ENCODE results near the gene DCTPP1. TPM values are rescaled to one million over a fixed set of nuclear protein-coding genes. Genes with fewer than 3 reads are reported as not detected.

Gene DCTPP1
- polyA plus RNA-seq, 1 of the 3 experiments (the other 2 are of a cell fraction) = 79.2 TPM

DNA sequence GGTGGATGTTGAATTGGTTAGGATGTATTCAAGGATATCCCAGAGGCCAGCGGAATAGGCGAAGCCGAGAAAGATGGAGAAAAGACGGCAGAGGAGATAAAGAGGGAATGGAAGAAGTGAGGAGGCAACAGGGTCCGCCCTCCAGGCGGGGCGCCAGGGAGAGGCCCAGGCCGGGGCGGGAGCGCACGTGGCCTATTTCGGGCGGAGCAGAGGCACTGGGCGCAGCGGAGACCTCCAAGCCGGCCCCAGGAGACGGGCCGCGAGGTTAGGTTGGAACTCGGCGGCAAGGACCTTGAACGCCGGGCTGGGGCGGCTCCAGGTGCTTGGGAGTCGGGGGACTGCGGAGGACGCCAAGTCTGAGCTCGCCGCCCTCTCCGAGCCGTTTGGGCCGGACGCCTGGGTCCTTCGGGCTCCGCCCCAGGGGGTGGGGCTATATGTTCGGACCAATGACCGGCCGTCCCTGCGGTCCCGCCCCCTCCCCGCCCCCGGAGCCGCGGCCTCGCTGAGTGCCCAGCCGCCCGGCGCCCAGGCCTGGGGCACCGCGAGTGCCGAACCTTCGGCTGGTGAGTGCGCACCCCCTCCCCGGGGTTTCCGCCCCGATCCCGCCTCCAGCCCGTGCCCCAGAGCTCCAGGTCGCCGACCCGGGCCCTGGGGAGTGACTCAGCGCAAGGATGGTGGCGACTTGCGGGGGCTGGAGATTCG is 22.6 kb downstream of the DCTPP1 start, which contains the start of gene ZNF771:
Gene ZNF771, plus strand, starts transcription at position 505 of the 702 bp plus-strand sequence. CDS start 448 bp downstream, outside the sequence.
- H3K4me2 ChIP-seq = peak within 1 kb of the TSS; percentile 97
- no peaks in the 10 kb centered on the region for H4K20me1 ChIP-seq (ENCODE audit: insufficient read depth)
- H3K4me1 ChIP-seq (ENCODE audit: control insufficient read depth in 1 of 2, insufficient read depth in 2 of 2, low read depth in 1 of 2, low read length in 1 of 2) = peaks cover 8 to 15% of the 10 kb centered on the region in 2 experiments; a peak in 2 of 4 replicates
- H3K9me3 ChIP-seq = no peaks in the 10 kb centered on the region
- peak within 1 kb of the TSS; percentile 73 to 74 for H3K27ac ChIP-seq (ENCODE audit: low read depth in 2 of 2, low read length in 1 of 2)
- CTCF ChIA-PET = interaction anchor here (0.8 to 4.8 kb wide), 6 partner anchors 8 to 53 kb away, joined by 3 to 38 read pairs (median 18); partner anchors contain the start of genes CD2BP2 and ZNF48
- TF ChIP-seq, protein P1, sequence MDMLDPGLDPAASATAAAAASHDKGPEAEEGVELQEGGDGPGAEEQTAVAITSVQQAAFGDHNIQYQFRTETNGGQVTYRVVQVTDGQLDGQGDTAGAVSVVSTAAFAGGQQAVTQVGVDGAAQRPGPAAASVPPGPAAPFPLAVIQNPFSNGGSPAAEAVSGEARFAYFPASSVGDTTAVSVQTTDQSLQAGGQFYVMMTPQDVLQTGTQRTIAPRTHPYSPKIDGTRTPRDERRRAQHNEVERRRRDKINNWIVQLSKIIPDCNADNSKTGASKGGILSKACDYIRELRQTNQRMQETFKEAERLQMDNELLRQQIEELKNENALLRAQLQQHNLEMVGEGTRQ (IDR thresholded peaks at IDR 0.05; ENCODE audit: borderline replicate concordance, low read depth, low read length) = peak; percentile 40; the same call in 1 of the 2 replicates
- TF ChIP-seq NFIC (IDR thresholded peaks at IDR 0.05; ENCODE audit: borderline replicate concordance) = peak; percentile 29; the same call in 1 of the 2 replicates
- peak; percentile 47; the same call in 1 of the 2 replicates for TF ChIP-seq SIN3A (IDR thresholded peaks at IDR 0.05; ENCODE audit: borderline replicate concordance, low read depth, low read length)
- TF ChIP-seq, protein P2, sequence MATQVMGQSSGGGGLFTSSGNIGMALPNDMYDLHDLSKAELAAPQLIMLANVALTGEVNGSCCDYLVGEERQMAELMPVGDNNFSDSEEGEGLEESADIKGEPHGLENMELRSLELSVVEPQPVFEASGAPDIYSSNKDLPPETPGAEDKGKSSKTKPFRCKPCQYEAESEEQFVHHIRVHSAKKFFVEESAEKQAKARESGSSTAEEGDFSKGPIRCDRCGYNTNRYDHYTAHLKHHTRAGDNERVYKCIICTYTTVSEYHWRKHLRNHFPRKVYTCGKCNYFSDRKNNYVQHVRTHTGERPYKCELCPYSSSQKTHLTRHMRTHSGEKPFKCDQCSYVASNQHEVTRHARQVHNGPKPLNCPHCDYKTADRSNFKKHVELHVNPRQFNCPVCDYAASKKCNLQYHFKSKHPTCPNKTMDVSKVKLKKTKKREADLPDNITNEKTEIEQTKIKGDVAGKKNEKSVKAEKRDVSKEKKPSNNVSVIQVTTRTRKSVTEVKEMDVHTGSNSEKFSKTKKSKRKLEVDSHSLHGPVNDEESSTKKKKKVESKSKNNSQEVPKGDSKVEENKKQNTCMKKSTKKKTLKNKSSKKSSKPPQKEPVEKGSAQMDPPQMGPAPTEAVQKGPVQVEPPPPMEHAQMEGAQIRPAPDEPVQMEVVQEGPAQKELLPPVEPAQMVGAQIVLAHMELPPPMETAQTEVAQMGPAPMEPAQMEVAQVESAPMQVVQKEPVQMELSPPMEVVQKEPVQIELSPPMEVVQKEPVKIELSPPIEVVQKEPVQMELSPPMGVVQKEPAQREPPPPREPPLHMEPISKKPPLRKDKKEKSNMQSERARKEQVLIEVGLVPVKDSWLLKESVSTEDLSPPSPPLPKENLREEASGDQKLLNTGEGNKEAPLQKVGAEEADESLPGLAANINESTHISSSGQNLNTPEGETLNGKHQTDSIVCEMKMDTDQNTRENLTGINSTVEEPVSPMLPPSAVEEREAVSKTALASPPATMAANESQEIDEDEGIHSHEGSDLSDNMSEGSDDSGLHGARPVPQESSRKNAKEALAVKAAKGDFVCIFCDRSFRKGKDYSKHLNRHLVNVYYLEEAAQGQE (IDR thresholded peaks at IDR 0.05; ENCODE audit: low read depth, low read length) = 0 out of 2 replicates have a peak, but pooled peaks have one; percentile 9
- peak; percentile 86 for TF ChIP-seq POLR2AphosphoS5 (IDR thresholded peaks at IDR 0.05; ENCODE audit: low read depth, low read length)
- TF ChIP-seq, protein P3, sequence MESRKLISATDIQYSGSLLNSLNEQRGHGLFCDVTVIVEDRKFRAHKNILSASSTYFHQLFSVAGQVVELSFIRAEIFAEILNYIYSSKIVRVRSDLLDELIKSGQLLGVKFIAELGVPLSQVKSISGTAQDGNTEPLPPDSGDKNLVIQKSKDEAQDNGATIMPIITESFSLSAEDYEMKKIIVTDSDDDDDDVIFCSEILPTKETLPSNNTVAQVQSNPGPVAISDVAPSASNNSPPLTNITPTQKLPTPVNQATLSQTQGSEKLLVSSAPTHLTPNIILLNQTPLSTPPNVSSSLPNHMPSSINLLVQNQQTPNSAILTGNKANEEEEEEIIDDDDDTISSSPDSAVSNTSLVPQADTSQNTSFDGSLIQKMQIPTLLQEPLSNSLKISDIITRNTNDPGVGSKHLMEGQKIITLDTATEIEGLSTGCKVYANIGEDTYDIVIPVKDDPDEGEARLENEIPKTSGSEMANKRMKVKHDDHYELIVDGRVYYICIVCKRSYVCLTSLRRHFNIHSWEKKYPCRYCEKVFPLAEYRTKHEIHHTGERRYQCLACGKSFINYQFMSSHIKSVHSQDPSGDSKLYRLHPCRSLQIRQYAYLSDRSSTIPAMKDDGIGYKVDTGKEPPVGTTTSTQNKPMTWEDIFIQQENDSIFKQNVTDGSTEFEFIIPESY (IDR thresholded peaks at IDR 0.05; ENCODE audit: borderline replicate concordance, low read depth) = no peak
- peak; percentile 84 for TF ChIP-seq USF1 (IDR thresholded peaks at IDR 0.05; ENCODE audit: borderline replicate concordance, low read depth)
- peak; percentile 96 for TF ChIP-seq MXI1 (IDR thresholded peaks at IDR 0.05; ENCODE audit: low read depth, low read length)
- TF ChIP-seq TAF1 (IDR thresholded peaks at IDR 0.05; ENCODE audit: borderline replicate concordance, low read depth, low read length) = peak; percentile 88
- TF ChIP-seq TEAD4 (IDR thresholded peaks at IDR 0.05; ENCODE audit: borderline replicate concordance, insufficient read depth) = 0 out of 2 replicates have a peak, but pooled peaks have one; percentile 26
- TF ChIP-seq TCF12 (IDR thresholded peaks at IDR 0.05) = no peak; the same call in 1 of the 2 replicates
- TF ChIP-seq SMC3 (IDR thresholded peaks at IDR 0.05; ENCODE audit: low read depth, low read length) = no peak
- TF ChIP-seq, protein P4, sequence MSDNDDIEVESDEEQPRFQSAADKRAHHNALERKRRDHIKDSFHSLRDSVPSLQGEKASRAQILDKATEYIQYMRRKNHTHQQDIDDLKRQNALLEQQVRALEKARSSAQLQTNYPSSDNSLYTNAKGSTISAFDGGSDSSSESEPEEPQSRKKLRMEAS (IDR thresholded peaks at IDR 0.05; ENCODE audit: low read depth) = peak; percentile 89
- no peak; the same call in 1 of the 2 replicates for TF ChIP-seq RXRA (IDR thresholded peaks at IDR 0.05; ENCODE audit: borderline replicate concordance, low read depth)
- TF ChIP-seq RCOR1 (IDR thresholded peaks at IDR 0.05; ENCODE audit: low read length) = no peak
- no peak for TF ChIP-seq RFX5 (IDR thresholded peaks at IDR 0.05; ENCODE audit: low read length)
- TF ChIP-seq FOXJ3 (CRISPR knock-in tag; IDR thresholded peaks at IDR 0.05) = no peak
- no peak for TF ChIP-seq YY1 (IDR thresholded peaks at IDR 0.05; ENCODE audit: low read depth)
- H3K9me2 ChIP-seq = no peaks in the 10 kb centered on the region
- H3F3A ChIP-seq (replicated peaks; ENCODE audit: insufficient read depth) = peaks cover 16% of the 10 kb centered on the region
- peak; percentile 96 for DNase-seq
- H3K4me3 ChIP-seq (ENCODE audit: low read depth in 2 of 2, low read length in 1 of 2) = peak within 1 kb of the TSS; percentile 69 to 99
- H3K9ac ChIP-seq = peak within 1 kb of the TSS; percentile 93
- 9% methylated on average over 12 of the region's 65 CpGs for WGBS (ENCODE audit: low lambda C conversion rate)
- peak within 1 kb of the TSS; percentile 68 for H2AFZ ChIP-seq (ENCODE audit: low read depth)
- H3K27me3 ChIP-seq (ENCODE audit: insufficient read depth) = no peaks in the 10 kb centered on the region
- H3K79me2 ChIP-seq (ENCODE audit: insufficient read depth) = peaks cover 30% of the 10 kb centered on the region
- peaks cover 4 to 9% of the 10 kb centered on the region in 2 experiments for H3K36me3 ChIP-seq (replicated peaks in 1 of 2; ENCODE audit: control insufficient read depth in 1 of 2, insufficient read depth in 2 of 2, low read length in 1 of 2)
- POLR2A ChIA-PET = interaction anchor here (1.2 to 2.5 kb wide), 6 partner anchors 9 to 53 kb away, joined by 4 to 17 read pairs (median 8); partner anchors contain the start of genes CD2BP2, TBC1D10B and ZNF48
